Loucy (cell line): Measurements from ENCODE around the gene ZDHHC18.

Experiments used
- H2AFZ ChIP-seq: fragments of 200-600 bp; sonication (generic); 2 replicates; pipeline ENCODE4 v1.6.0; 2016; ENCODE audit warnings: antibody characterized with exemption, mild to moderate bottlenecking, low read length, moderate library complexity
- H3F3A ChIP-seq: fragments of 200-600 bp; 2 replicates; pipeline ENCODE4 v1.6.0; 2016; ENCODE audit warnings: antibody characterized with exemption, low read depth, mild to moderate bottlenecking
- H3K27me3 ChIP-seq: fragments of 200-600 bp; sonication (generic); 2 replicates; pipeline ENCODE4 v1.6.1; 2014; ENCODE audit warnings: low read length, mild to moderate bottlenecking; ENCODE audit not compliant: insufficient read depth, poor library complexity, severe bottlenecking
- H3K36me3 ChIP-seq: fragments of 200-600 bp; sonication (generic); 2 replicates; pipeline ENCODE4 v1.6.1; 2016; ENCODE audit warnings: low read length; ENCODE audit not compliant: insufficient read depth
- H3K4me1 ChIP-seq: fragments of 200-600 bp; sonication (generic); 2 replicates; pipeline ENCODE4 v1.5.1; 2014; ENCODE audit warnings: low read length, mild to moderate bottlenecking; ENCODE audit not compliant: insufficient read depth, poor library complexity, severe bottlenecking
- H3K4me2 ChIP-seq: fragments of 200-600 bp; sonication (generic); 2 replicates; pipeline ENCODE4 v1.6.0; 2014; ENCODE audit warnings: antibody characterized with exemption, low read length, low read depth, mild to moderate bottlenecking; ENCODE audit not compliant: poor library complexity, severe bottlenecking
- H3K4me3 ChIP-seq: fragments of 200-600 bp; sonication (generic); 2 replicates; pipeline ENCODE4 v1.5.1; 2014; ENCODE audit warnings: low read length, mild to moderate bottlenecking, mixed read lengths; ENCODE audit not compliant: poor library complexity, severe bottlenecking
- H3K79me2 ChIP-seq: fragments of 200-600 bp; sonication (generic); 2 replicates; pipeline ENCODE4 v1.6.1; 2014; ENCODE audit warnings: low read length; ENCODE audit not compliant: insufficient read depth
- H3K9ac ChIP-seq: fragments of 200-600 bp; sonication (generic); 2 replicates; pipeline ENCODE4 v1.6.0; 2014; ENCODE audit warnings: mild to moderate bottlenecking, low read depth, low read length, moderate library complexity; ENCODE audit not compliant: poor library complexity, severe bottlenecking
- H3K9me2 ChIP-seq: fragments of 200-600 bp; sonication (generic); replicated peaks from 2 replicates; pipeline ENCODE4 v1.6.1; 2016; ENCODE audit warnings: low read depth, low read length, mixed read lengths
- H3K9me3 ChIP-seq: fragments of 200-600 bp; sonication (generic); 2 replicates; pipeline ENCODE4 v1.6.1; 2014; ENCODE audit warnings: mild to moderate bottlenecking, antibody characterized with exemption, low read length, low read depth; ENCODE audit not compliant: insufficient read depth
- H4K20me1 ChIP-seq: fragments of 200-600 bp; sonication (generic); 2 replicates; pipeline ENCODE4 v1.6.0; 2014; ENCODE audit warnings: antibody characterized with exemption, low read length, mild to moderate bottlenecking; ENCODE audit not compliant: insufficient read depth, poor library complexity, severe bottlenecking
- EZH2phosphoT487 ChIP-seq: fragments of 200-600 bp; IDR thresholded peaks from 2 replicates; pipeline ENCODE4 v1.6.1; 2018; ENCODE audit warnings: antibody characterized with exemption, mild to moderate bottlenecking, moderate library complexity, borderline replicate concordance
- TF ChIP-seq, protein P1 (sequence below): fragments of 200-600 bp; sonication (generic); conservative IDR thresholded peaks from 2 replicates; pipeline ENCODE4 v1.5.1; 2014; ENCODE audit warnings: mild to moderate bottlenecking, antibody characterized with exemption, low read length

ZDHHC18 gene

DNA sequence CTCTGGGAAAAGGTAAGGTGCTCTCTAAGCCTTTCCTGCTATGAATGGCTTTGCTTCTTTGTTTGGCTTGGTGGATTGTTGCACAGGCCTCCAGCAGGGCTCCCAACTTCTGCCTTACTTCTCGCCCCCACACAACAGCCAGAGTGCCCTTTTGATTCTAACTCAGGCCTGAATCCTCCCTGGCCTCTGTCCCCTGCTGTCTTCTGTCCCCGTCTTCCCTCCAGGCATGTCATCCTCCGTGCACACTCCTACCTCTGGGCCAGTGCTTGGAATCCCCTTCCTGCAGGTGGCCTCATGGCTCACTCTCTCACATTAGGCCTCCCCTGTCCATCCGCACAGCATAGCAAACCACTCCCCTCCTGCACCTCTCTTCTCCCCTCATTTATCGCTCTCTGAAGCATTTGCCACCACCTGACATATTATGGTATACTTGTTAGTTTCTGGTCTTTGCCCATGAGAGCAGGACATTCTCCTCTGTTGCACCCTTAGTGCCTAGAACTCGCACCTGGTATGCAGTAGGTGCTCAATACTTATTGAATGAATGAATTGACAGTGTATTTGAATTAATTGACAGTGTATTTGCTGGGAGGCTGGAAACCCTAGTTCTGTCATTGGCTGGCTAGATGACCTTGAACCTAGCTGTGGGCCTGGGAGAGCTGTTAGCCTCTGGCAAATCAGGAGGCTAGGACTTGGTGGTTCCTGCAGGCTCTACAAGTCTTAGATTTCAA lies 2.9 kb downstream of the ZDHHC18 start:
- H2AFZ ChIP-seq: no peak overlapping the region
- peaks cover 68% of the 10 kb centered on the region for H3K4me1 ChIP-seq
- no peaks in the 10 kb centered on the region for H3K9me2 ChIP-seq
- TF ChIP-seq, protein P1, sequence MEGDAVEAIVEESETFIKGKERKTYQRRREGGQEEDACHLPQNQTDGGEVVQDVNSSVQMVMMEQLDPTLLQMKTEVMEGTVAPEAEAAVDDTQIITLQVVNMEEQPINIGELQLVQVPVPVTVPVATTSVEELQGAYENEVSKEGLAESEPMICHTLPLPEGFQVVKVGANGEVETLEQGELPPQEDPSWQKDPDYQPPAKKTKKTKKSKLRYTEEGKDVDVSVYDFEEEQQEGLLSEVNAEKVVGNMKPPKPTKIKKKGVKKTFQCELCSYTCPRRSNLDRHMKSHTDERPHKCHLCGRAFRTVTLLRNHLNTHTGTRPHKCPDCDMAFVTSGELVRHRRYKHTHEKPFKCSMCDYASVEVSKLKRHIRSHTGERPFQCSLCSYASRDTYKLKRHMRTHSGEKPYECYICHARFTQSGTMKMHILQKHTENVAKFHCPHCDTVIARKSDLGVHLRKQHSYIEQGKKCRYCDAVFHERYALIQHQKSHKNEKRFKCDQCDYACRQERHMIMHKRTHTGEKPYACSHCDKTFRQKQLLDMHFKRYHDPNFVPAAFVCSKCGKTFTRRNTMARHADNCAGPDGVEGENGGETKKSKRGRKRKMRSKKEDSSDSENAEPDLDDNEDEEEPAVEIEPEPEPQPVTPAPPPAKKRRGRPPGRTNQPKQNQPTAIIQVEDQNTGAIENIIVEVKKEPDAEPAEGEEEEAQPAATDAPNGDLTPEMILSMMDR: no peak
- TF ChIP-seq EZH2phosphoT487: no peak
- no peaks in the 10 kb centered on the region for H3K27me3 ChIP-seq
- H3K79me2 ChIP-seq: peaks cover 58% of the 10 kb centered on the region
- peak overlapping the region; percentile 72 for H3K4me3 ChIP-seq
- H4K20me1 ChIP-seq: peaks cover 26% of the 10 kb centered on the region
- peak overlapping the region; percentile 72 for H3K9ac ChIP-seq
- H3K4me2 ChIP-seq: peak overlapping the region; percentile 96
- H3K9me3 ChIP-seq: no peaks in the 10 kb centered on the region
- H3F3A ChIP-seq: peaks cover 22% of the 10 kb centered on the region
- peaks cover 5% of the 10 kb centered on the region; the same call in 1 of the 2 replicates for H3K36me3 ChIP-seq

DNA sequence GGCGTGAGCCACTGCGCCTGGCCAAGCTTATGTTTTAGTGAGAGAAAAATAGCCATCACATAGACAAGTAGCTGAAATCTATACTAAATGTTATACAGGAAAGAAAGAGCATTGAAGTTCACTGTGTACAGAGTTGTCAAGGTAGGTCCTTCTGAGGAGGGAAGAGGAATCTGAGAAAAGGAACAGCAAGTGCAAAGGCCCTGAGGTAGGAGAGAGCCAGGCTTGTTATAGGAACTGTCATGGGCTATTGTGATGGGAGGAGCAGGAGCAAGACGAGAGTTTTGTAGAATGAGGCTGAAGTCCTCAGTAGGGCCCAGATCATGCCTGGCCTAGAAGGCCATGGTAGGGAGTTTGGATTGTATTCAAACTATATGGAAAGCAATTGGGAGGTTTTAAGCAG lies 4.6 kb downstream of the ZDHHC18 start:
- Histone ChIP-seq H3K79me2 (peaks cover 66% of the 10 kb centered on the region), H3K9ac (peak overlapping the region; percentile 7), H3K27me3 (no peaks in the 10 kb centered on the region), H2AFZ (no peak overlapping the region), H3K9me3 (no peaks in the 10 kb centered on the region), H3F3A (peaks cover 24% of the 10 kb centered on the region), H3K9me2 (no peaks in the 10 kb centered on the region), H3K4me3 (peak overlapping the region; percentile 30), H3K4me2 (peak overlapping the region; percentile 57), H3K36me3 (peaks cover 21% of the 10 kb centered on the region; the same call in 1 of the 2 replicates), H4K20me1 (peaks cover 26% of the 10 kb centered on the region), H3K4me1 (peaks cover 70% of the 10 kb centered on the region)
- no peak for TF ChIP-seq EZH2phosphoT487
- TF ChIP-seq, protein P1: no peak

DNA sequence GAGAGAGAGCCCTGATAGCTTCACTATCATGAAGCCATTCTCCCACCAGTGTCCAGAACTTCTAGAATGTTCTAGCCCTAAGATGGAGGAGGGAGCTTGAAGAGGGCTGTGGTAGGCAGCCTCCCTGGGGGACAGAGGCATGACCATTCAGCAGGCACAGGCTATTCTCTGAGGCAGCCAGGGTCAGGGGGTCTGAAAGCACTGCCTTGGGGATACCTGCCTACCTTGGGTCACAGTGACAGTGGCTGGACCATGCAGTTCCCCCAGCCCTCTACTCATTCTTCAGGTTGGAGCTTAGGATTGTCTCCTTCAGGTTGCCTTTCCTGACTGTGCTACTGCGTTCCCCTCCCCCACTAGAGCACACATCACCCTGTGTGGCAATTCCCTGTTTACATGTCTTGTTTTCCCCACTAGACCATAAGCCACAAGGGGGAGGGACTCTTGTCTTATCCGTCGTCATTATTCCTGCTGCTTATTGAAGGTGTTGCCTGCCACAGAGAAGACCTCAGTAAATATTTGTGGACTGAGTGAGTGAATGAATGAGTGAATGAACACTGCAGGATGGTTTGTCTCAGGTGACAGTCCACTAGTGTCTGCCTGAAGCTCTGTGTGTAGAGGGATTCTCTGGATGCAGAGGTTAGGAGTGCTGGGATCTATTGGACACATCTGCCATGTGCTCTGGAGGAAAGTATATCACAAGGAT lies 5.2 kb downstream of the ZDHHC18 start:
- peaks cover 67% of the 10 kb centered on the region for H3K4me1 ChIP-seq
- no peaks in the 10 kb centered on the region for H3K9me2 ChIP-seq
- peaks cover 24% of the 10 kb centered on the region for H3F3A ChIP-seq
- H3K4me2 ChIP-seq: peak overlapping the region; percentile 57
- H3K36me3 ChIP-seq: peaks cover 22% of the 10 kb centered on the region; the same call in 1 of the 2 replicates
- no peak overlapping the region for H2AFZ ChIP-seq
- H3K9me3 ChIP-seq: no peaks in the 10 kb centered on the region
- TF ChIP-seq, protein P1: no peak
- TF ChIP-seq EZH2phosphoT487: no peak
- H3K79me2 ChIP-seq: peaks cover 66% of the 10 kb centered on the region
- H3K27me3 ChIP-seq: no peaks in the 10 kb centered on the region
- peak overlapping the region; percentile 30 for H3K4me3 ChIP-seq
- peak overlapping the region; percentile 7 for H3K9ac ChIP-seq
- peaks cover 26% of the 10 kb centered on the region for H4K20me1 ChIP-seq
